ENCODE data around the gene CYLD. TPM values are rescaled to one million over a fixed set of nuclear protein-coding genes. Genes with fewer than 3 reads are reported as not detected.

The CYLD gene
- 27.5 TPM for total RNA-seq
- long read RNA-seq, transcript CYLD-202 (18 exons, 3,536 nt) = major isoform, 6 of 18 reads
- long read RNA-seq, partial matches to known transcripts = 4 of 18 reads
- long read RNA-seq, other reads (novel, unspliced or antisense) = 5 of 18 reads

DNA sequence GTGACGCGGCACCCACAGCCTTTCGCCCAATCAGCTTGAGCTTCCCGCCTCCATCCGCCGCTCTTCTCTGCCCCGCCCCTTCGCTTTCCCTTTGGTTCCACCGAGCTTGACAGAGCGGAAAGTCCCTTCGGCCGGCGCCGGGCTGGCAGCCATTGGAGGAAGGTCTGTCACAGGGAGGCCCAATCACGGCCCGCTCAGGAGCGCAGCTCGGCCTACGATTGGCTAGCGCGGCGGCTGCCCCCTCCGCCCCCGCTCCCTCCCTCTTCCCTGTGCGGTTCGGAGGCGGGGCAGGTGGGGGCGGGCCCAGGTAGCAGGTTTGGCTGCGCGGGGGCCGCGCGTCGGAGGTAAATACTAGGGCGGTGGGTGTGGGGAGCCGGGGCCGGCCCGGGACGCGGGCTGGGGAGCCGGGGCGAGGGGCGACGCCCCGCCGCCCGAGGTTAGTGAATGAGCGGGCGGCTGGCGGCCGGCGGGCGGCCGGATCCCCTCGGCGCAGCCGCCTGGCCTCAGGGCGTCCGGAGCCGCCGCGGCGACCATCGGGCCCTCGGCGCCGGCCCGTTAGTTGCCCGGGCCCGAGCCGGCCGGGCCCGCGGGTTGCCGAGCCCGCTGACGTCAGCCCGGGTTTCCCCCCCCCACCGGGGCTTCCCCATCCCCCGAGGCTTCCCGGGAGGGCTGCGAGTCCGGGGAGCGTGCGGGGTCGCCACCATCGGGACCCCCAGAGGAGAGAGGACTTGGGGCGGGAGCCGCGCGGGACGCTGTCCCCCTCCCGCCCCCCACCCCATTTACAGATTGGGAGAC lies at the start of gene CYLD:
Gene CYLD (plus strand): TSS at position 306 of the 795 bp plus-strand sequence. CDS start 7,613 bp downstream, outside the sequence.
- ATAC-seq = peak; percentile 99
- intact Hi-C loops (cut with DNase I) = loop anchor here (5.0 to 10.0 kb wide), 2 partner anchors 45 to 377 kb away; partner anchors contain the start of gene BRD7
- peak; percentile 100 for DNase-seq (ENCODE audit: missing footprints)

DNA sequence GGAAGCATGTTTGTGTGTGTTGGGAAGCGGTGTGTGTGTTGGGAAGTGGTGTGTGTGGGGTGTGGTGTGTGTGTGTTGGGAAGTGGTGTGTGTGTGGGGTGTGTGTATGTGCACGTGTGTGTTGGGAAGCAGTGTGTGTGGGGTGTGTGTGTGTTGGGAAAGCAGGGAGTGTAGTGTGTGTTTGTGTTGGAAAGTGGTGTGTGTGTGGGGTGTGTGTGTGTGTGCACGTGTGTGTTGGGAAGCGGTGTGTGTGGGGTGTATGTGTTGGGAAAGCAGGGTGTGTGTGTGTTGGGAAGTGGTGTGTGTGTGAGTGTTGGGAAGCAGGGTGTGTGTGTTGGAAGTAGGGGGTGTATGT lies 49.3 kb upstream of the CYLD start:
- intact Hi-C loops (cut with DNase I) = no loop called here
- ATAC-seq (no peak), DNase-seq (ENCODE audit: missing footprints) (no peak)

DNA sequence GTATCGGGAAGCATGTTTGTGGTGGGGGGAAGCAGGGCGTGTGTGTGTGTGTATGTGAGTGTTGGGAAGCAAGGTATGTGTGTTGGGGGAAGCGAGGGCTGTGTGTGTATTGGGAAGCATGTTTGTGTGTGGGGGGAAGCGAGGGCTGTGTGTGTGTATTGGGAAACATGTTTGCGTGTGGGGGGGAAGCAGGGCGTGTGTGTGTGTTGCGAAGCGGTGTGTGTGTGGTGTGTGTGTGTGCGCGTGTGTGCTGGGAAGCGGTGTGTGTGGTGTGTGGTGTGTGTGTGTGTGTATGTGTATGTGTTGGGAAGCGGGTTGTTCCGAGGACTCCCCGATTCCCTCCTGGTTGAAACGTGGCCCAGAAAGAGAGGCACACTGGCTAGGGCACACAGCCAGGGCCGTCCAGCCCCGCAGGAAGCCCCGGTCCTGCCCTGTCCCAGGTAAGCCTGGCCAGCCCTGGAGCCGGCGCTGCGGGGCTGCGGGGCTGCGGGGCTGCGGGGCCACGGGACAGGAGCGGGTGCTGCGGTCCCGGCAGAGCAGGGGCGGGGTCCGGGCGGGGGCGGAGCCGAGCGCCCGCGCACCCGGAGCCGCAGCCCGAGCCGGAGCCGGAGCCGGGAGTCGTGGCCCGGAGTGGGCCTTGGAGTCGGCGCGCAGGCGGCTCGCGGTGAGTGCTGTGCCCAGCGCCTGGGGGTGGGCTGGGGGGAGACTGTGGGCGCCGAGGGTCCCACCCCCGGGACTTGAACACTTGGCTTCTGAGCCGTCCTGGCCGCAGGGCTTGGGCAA lies 48.7 kb upstream of the CYLD start, which contains the start of gene NOD2:
Gene NOD2 (plus strand): TSS at position 608 of the 783 bp plus-strand sequence. CDS start 5,890 bp downstream, outside the sequence.
- ATAC-seq (peak; percentile 48), DNase-seq (ENCODE audit: missing footprints) (no peak)
- intact Hi-C loops (cut with DNase I) = no loop called here

DNA sequence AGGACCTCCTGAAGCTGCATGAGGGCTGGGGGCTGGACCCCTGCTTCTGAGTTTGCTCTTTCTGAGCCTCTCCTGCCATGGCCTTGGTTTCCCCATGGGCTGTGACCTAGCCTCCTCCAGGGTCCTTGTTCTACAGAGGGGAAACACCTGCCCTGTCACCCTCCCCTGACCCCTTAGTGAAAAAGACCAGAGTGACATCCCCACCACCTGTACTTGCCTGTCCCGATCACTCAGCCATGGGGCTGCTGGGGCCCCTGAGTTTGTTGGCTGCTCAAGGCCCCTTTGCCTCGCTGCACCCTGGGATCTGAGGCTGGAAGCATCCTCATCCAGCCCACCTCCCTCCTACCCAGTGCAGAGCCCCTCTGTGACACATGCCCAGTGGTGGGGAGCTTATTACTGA lies 47.7 kb upstream of the CYLD start:
- DNase-seq (ENCODE audit: missing footprints) = no peak
- ATAC-seq = no peak
- intact Hi-C loops (cut with DNase I) = no loop called here

GRCh38 chr16:50695017-50696000 lies 46.6 kb upstream of the CYLD start:
- intact Hi-C loops (cut with DNase I) = loop anchor here (5.0 kb wide), 1 partner anchor 47 kb away; the partner anchor contains the start of gene CYLD
- DNase-seq (ENCODE audit: missing footprints) (no peak), ATAC-seq (peak; percentile 24)

- intact Hi-C loops (cut with DNase I) = loop anchor here (5.0 kb wide), 1 partner anchor 46 kb away; the partner anchor contains the start of gene CYLD
- DNase-seq (ENCODE audit: missing footprints) (no peak), ATAC-seq (no peak)
Measured at GRCh38 chr16:50696126-50696525, 45.8 kb upstream of the CYLD start.

DNA sequence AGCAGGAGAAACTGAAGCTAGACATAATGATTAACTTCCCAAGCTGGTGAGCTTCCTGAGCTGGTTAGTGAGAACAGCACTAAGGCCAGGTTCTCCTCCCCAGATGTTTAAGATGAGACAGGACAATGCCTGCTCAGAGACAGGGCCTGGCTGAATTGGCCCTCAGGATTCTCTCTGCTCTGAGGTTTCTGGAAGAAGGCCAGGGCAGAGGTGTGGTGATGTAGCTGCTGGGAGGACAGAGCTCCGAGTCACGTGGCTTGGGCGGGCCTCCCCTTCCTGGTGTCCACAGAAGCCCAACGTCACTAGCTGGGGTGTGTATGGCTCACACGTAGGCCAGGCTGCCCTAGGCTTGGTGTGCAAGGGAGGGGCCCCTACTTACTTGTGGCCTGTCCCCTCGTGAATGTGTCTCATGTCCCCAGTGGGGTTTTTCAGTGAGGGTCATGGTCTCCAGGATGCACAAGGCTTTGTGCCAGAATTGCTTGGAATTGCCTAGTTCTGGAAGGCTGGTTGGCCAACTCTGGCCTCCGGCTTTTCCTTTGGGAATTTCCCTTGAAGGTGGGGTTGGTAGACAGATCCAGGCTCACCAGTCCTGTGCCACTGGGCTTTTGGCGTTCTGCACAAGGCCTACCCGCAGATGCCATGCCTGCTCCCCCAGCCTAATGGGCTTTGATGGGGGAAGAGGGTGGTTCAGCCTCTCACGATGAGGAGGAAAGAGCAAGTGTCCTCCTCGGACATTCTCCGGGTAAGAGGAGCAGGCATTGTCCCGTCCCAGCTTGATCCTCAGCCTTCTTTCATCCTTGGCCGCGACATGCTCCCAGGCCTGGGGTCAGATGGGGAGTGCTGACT lies 45.1 kb upstream of the CYLD start:
- peak; percentile 55 for ATAC-seq
- peak; percentile 93 for DNase-seq (ENCODE audit: missing footprints)
- intact Hi-C loops (cut with DNase I) = loop anchor here (5.0 kb wide), 1 partner anchor 46 kb away; the partner anchor contains the start of gene CYLD

GRCh38 chr16:50697421-50697715 lies 44.5 kb upstream of the CYLD start:
- intact Hi-C loops (cut with DNase I) = loop anchor here (5.0 kb wide), 1 partner anchor 45 kb away; the partner anchor contains the start of gene CYLD
- no peak for DNase-seq (ENCODE audit: missing footprints)
- no peak for ATAC-seq

DNA sequence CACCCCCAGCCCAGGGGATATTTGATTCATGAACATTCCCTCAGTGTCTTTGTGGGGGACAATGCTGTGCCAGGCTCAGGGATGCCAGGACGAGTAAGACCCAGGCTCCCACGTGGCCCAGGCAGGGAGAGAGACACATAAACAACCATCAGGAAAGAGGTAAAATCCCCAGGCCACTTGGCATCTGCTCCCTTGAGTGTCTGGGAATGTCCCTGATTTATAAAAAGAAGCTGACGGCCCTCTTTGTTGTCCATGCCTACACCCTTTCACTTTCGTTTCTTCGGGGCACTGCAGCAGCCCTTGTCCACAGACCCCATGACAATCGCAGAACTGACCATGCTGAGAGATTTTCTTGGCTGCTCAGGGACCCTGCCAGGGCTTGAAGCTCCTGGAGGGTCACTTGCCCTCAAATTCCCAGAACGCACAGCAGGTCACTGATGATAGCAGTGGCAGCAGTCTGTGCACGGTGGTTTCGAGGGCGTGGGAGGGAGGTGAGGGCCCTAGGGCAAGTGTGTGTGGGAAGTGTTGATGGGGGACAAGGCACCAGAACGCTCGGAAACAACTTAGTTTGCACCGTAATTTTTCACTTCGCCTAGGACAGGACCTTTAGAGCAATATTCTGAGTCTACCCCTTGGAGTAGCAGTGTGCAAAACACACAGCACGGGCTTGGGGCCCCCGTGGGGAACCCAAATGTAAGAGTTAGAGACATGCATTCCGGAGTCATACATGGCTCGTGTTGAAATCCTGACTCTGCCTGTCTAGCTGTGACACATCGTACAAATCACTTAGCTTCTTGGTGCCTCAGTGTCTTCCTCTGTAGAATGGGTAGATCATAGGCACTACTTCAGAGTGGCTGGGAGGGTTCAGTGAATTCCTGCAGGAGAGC lies 43.8 kb upstream of the CYLD start:
- no peak for DNase-seq (ENCODE audit: missing footprints)
- intact Hi-C loops (cut with DNase I) = loop anchor here (5.0 kb wide), 1 partner anchor 44 kb away; the partner anchor contains the start of gene CYLD
- ATAC-seq = peak; percentile 39

GRCh38 chr16:50699326-50700159 lies 42.3 kb upstream of the CYLD start:
- no peak for ATAC-seq
- intact Hi-C loops (cut with DNase I) = loop anchor here (5.0 kb wide), 1 partner anchor 43 kb away; the partner anchor contains the start of gene CYLD
- DNase-seq (ENCODE audit: missing footprints) = no peak

DNA sequence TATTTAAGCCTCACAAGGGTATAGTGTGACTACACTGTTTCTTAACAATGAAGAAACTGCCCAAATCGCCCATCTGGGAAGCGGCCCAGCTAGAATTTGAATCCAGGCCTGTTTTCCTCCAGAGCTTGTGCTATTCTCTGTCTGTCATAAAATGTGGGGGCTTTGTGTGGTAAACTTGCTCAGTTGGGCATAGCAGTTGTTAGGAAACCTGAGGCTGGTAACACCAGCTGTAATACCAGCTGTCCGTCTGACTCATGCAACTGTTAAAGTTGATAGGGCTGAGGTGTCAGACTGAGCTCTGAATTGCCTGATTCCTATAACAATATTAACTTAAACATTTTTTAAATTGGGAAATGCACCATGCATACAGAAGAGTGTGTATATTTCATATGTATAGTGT lies 39.2 kb upstream of the CYLD start:
- ATAC-seq (no peak), DNase-seq (ENCODE audit: missing footprints) (no peak)
- intact Hi-C loops (cut with DNase I) = no loop called here

GRCh38 chr16:50704245-50704644 lies 37.6 kb upstream of the CYLD start:
- DNase-seq (ENCODE audit: missing footprints) = no peak
- ATAC-seq = no peak
- intact Hi-C loops (cut with DNase I) = no loop called here

GRCh38 chr16:50705436-50706110 lies 36.3 kb upstream of the CYLD start:
- intact Hi-C loops (cut with DNase I) = no loop called here
- DNase-seq (ENCODE audit: missing footprints) (no peak), ATAC-seq (no peak)

DNA sequence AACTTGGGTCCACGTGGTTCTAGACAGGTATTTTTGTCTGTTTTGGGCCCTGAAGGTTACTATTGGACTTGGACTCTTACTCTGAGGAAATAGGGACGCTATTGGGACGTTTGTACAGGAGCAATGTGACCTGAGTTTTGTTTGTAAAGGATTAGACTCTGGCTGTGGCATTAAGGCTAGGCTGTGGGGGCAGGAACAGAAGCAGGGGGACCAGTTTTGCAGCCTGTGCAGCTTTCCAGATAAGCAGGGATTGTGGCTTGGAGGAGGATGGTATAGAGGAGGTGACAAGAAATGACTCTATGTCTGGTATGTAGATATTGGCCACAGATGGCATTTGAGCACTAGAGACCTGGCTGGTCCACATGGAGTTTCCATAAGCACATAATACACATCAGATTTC lies 35.6 kb upstream of the CYLD start:
- ATAC-seq (no peak), DNase-seq (ENCODE audit: missing footprints) (no peak)
- intact Hi-C loops (cut with DNase I) = no loop called here

- no peak for DNase-seq (ENCODE audit: missing footprints)
- intact Hi-C loops (cut with DNase I) = no loop called here
- no peak for ATAC-seq
Measured at GRCh38 chr16:50708373-50709060, 33.4 kb upstream of the CYLD start.

Measured in Right ventricle myocardium inferior (tissue), 1 donor.